B cell (primary cell): ENCODE results near the gene TNFAIP2. TPM values are rescaled to one million over a fixed set of nuclear protein-coding genes. Genes with fewer than 3 reads are reported as not detected.
"Not testable (repeated sequence)": the region's sequence is repeated elsewhere in the genome, so short reads cannot be mapped to it uniquely, and the experiment has no call there.

ENCODE experiments used
- ATAC-seq: fragments of 200-7000 bp; cut with Tn5 transposase; one replicate; pipeline ENCODE4 v1.10.0; 2021; ENCODE audit warnings: low read depth, mild to moderate bottlenecking, moderate number of reproducible peaks, moderate library complexity
- CTCF ChIA-PET: fragments of 350-600 bp; sonication (Branson Sonifier 250); formaldehyde crosslinking; loops from one replicate; lab custom pipeline; 2021; ENCODE audit warnings: antibody characterized with exemption, inconsistent platforms; lab: Charles Lee
- POLR2A ChIA-PET: fragments of 350-600 bp; sonication (Branson Sonifier 250); formaldehyde crosslinking; loops from one replicate; lab custom pipeline; 2021; ENCODE audit warnings: antibody characterized with exemption; lab: Charles Lee
- DNase-seq: peaks from one replicate; pipeline ENCODE4 v3.0.0; 2013
- H2AFZ ChIP-seq: 2 replicates; pipeline ENCODE4 v1.6.1; 2012; ENCODE audit warnings: mild to moderate bottlenecking, low read depth, low read length; ENCODE audit not compliant: insufficient read depth, poor library complexity, severe bottlenecking
- H3K27ac ChIP-seq, 2 donors: 1 replicate in 1 of 2; 2 replicates in 1 of 2; pipeline ENCODE4 v1.5.1; 2012 to 2013; ENCODE audit warnings: low read length in 2 of 2, mild to moderate bottlenecking in 2 of 2, moderate library complexity in 1 of 2
- H3K27me3 ChIP-seq, 4 experiments: fragments of 200-600 bp in 1 of 4; sonication (generic) in 1 of 4; replicated peaks in 1 of 4; 1 replicate in 2 of 4; 2 replicates in 2 of 4; pipeline versions ENCODE4 v1.6.1 to v1.7.0; 2013 to 2016; ENCODE audit warnings: low read length in 3 of 4, mild to moderate bottlenecking in 2 of 4, mixed read lengths in 1 of 4, moderate library complexity in 1 of 4; ENCODE audit not compliant: insufficient read depth in 4 of 4, control insufficient read depth in 3 of 4; ENCODE audit errors: control extremely low read depth in 1 of 4
- H3K36me3 ChIP-seq, 2 experiments: replicated peaks in 1 of 2; 1 replicate in 1 of 2; 2 replicates in 1 of 2; pipeline versions ENCODE4 v1.6.1 to v1.7.1; 2013; ENCODE audit warnings: low read length in 1 of 2; ENCODE audit not compliant: insufficient read depth in 2 of 2, control insufficient read depth in 1 of 2; ENCODE audit errors: control extremely low read depth in 1 of 2, extremely low read depth in 1 of 2
- H3K4me1 ChIP-seq, 2 donors: fragments of 200-600 bp in 1 of 2; sonication (generic) in 1 of 2; 1 replicate in 1 of 2; 2 replicates in 1 of 2; pipeline versions ENCODE4 v1.5.1 to v1.6.1; 2013 to 2017; ENCODE audit warnings: low read length in 2 of 2; ENCODE audit not compliant: control insufficient read depth in 2 of 2, insufficient read depth in 2 of 2
- H3K4me2 ChIP-seq: replicated peaks from 2 replicates; pipeline ENCODE3; 2012; ENCODE audit warnings: mild to moderate bottlenecking, low read depth, low read length; ENCODE audit not compliant: poor library complexity, severe bottlenecking
- H3K4me3 ChIP-seq, 5 experiments: fragments of 200-600 bp in 1 of 5; sonication (generic) in 1 of 5; 1 replicate in 3 of 5; 2 replicates in 2 of 5; pipeline versions ENCODE4 v1.5.1 to v1.7.0; 2011 to 2016; ENCODE audit warnings: low read length in 4 of 5, mild to moderate bottlenecking in 4 of 5, low read depth in 2 of 5, control low read depth in 1 of 5, moderate library complexity in 1 of 5; ENCODE audit not compliant: insufficient read depth in 1 of 5; ENCODE audit errors: control extremely low read depth in 1 of 5, extremely low read depth in 1 of 5
- H3K79me2 ChIP-seq: fragments of 200-600 bp; sonication (generic); one replicate; pipeline ENCODE4 v1.6.0; 2016; ENCODE audit warnings: low read length; ENCODE audit not compliant: control insufficient read depth, insufficient read depth
- H3K9ac ChIP-seq: fragments of 200-600 bp; sonication (generic); 2 replicates; pipeline ENCODE4 v1.6.1; 2017; ENCODE audit warnings: mild to moderate bottlenecking, low read length, moderate library complexity
- H3K9me3 ChIP-seq, 3 donors: one replicate each; pipeline versions ENCODE4 v1.6.1 to v1.7.1; 2013; ENCODE audit warnings: low read length in 2 of 3; ENCODE audit not compliant: control insufficient read depth in 2 of 3, insufficient read depth in 1 of 3; ENCODE audit errors: control extremely low read depth in 1 of 3
- H4K20me1 ChIP-seq: 2 replicates; pipeline ENCODE4 v1.6.0; 2012; ENCODE audit warnings: mild to moderate bottlenecking, low read length; ENCODE audit not compliant: insufficient read depth, control insufficient read depth, poor library complexity, severe bottlenecking
- H3K27ac Mint-ChIP-seq: one replicate; pipeline ENCODE4 v1.8.0; 2021; ENCODE audit warnings: mixed read lengths
- H3K27me3 Mint-ChIP-seq: one replicate; pipeline ENCODE4 v1.8.0; 2021; ENCODE audit warnings: mixed read lengths
- H3K4me1 Mint-ChIP-seq: one replicate; pipeline ENCODE4 v1.8.0; 2021; ENCODE audit warnings: mixed read lengths
- H3K4me3 Mint-ChIP-seq: one replicate; pipeline ENCODE4 v1.8.0; 2021; ENCODE audit warnings: mixed read lengths
- H3K9me3 Mint-ChIP-seq: one replicate; pipeline ENCODE4 v1.8.0; 2022; ENCODE audit warnings: mixed read lengths; ENCODE audit not compliant: insufficient read depth
- EZH2 ChIP-seq: IDR thresholded peaks from 2 replicates; pipeline ENCODE4 v1.6.1; 2012; ENCODE audit warnings: borderline replicate concordance, low read depth, mild to moderate bottlenecking, moderate library complexity, low read length; ENCODE audit not compliant: insufficient read depth, poor library complexity, severe bottlenecking
- WGBS: methylation state at CpG from one replicate; pipeline ENCODE4 v1.1.5; 2013; ENCODE audit warnings: missing lambda C conversion rate; ENCODE audit not compliant: insufficient coverage; 5-methylcytosine and 5-hydroxymethylcytosine counted together
- intact Hi-C: fragments of 100-400 bp; cut with micrococcal nuclease; formaldehyde crosslinking; loops from one replicate; pipeline ENCODE4 v1.10.0; 2022
- polyA plus RNA-seq: library from polyadenylated mRNA; depleted of rRNA; stranded (reverse); fragments of >200 nt; gene quantifications from 2 replicates; pipeline ENCODE4 v1.2.3, GENCODE V29; 2012
- total RNA-seq, 2 donors: library from RNA; stranded (reverse); fragments of 120-200 nt in 1 of 2; gene quantifications; 1 replicate in 1 of 2; 2 replicates in 1 of 2; pipeline versions ENCODE4 v1.2.3 to v1.2.4, GENCODE V29; 2013 to 2022
- TF ChIP-seq, protein P1 (sequence below): fragments of 200-600 bp; IDR thresholded peaks from one replicate; pipeline ENCODE4 v1.8.0; 2022; ENCODE audit warnings: antibody characterized with exemption, mild to moderate bottlenecking

The TNFAIP2 gene
- total and polyA plus RNA-seq, 2 donors (not counting 1 experiment from before 2014, with no cell fraction given) = 1.5 to 9.0 TPM

- H3K9me3 Mint-ChIP-seq = no peaks in the 10 kb centered on the region
- Histone ChIP-seq H3K4me1 (peaks cover 8 to 18% of the 10 kb centered on the region in 2 donors), H2AFZ (no peak overlapping the region), H3K4me3 (no peak overlapping the region), H3K9ac (no peak overlapping the region), H3K4me2 (no peak overlapping the region), H3K36me3 (no peaks in the 10 kb centered on the region), H3K27me3 (peaks cover 0 to 5% (median 0%) of the 10 kb centered on the region in 4 experiments), H4K20me1 (no peaks in the 10 kb centered on the region), H3K9me3 (no peaks in the 10 kb centered on the region), H3K79me2 (no peaks in the 10 kb centered on the region), H3K27ac (no peak overlapping the region)
- intact Hi-C loops = no loop called here
- ChIA-PET POLR2A (no interaction called here), CTCF (interaction anchor here (3.5 kb wide), 1 partner anchor 8 kb away, joined by 22 read pairs; no protein-coding TSS in a partner anchor)
- peaks cover 26% of the 10 kb centered on the region for H3K4me1 Mint-ChIP-seq
- DNase-seq = no peak
- WGBS = 66% methylated on average over 12 of the region's 13 CpGs
- no peak overlapping the region for H3K4me3 Mint-ChIP-seq
- ATAC-seq = no peak
- H3K27ac Mint-ChIP-seq = no peak overlapping the region
- TF ChIP-seq EZH2 = no peak
- TF ChIP-seq, protein P1, sequence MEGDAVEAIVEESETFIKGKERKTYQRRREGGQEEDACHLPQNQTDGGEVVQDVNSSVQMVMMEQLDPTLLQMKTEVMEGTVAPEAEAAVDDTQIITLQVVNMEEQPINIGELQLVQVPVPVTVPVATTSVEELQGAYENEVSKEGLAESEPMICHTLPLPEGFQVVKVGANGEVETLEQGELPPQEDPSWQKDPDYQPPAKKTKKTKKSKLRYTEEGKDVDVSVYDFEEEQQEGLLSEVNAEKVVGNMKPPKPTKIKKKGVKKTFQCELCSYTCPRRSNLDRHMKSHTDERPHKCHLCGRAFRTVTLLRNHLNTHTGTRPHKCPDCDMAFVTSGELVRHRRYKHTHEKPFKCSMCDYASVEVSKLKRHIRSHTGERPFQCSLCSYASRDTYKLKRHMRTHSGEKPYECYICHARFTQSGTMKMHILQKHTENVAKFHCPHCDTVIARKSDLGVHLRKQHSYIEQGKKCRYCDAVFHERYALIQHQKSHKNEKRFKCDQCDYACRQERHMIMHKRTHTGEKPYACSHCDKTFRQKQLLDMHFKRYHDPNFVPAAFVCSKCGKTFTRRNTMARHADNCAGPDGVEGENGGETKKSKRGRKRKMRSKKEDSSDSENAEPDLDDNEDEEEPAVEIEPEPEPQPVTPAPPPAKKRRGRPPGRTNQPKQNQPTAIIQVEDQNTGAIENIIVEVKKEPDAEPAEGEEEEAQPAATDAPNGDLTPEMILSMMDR = no peak
- peaks cover 4% of the 10 kb centered on the region for H3K27me3 Mint-ChIP-seq
Observed at GRCh38 chr14:103113774-103114173, 9.5 kb upstream of the TNFAIP2 start.

GRCh38 chr14:103115086-103115679 is 8.1 kb upstream of the TNFAIP2 start:
- WGBS = 52% methylated on average over 12 of the region's 12 CpGs
- H4K20me1 ChIP-seq, H3K9me3 ChIP-seq, H3K27me3 Mint-ChIP-seq, H3K27me3 ChIP-seq, intact Hi-C loops, H3K79me2 ChIP-seq, H3K36me3 ChIP-seq, H3K9ac ChIP-seq, H3K27ac ChIP-seq, ATAC-seq, H3K9me3 Mint-ChIP-seq, POLR2A ChIA-PET: not testable (repeated sequence)
- peaks cover 26% of the 10 kb centered on the region for H3K4me1 Mint-ChIP-seq
- CTCF ChIA-PET = interaction anchor here (3.5 kb wide), 1 partner anchor 10 kb away, joined by 22 read pairs; no protein-coding TSS in a partner anchor
- peak overlapping the region; percentile 78 for H3K4me3 Mint-ChIP-seq
- Histone ChIP-seq H3K4me1 (peaks cover 8 to 18% of the 10 kb centered on the region in 2 donors), H3K4me3 (peak overlapping the region in 1 of 5 experiments; percentile 14), H2AFZ (peak overlapping the region; percentile 72), H3K4me2 (peak overlapping the region; percentile 33)
- H3K27ac Mint-ChIP-seq = peak overlapping the region; percentile 43
- DNase-seq = peak; percentile 26
